Measurements from ENCODE around the gene DOCK3. TPM values are rescaled to one million over a fixed set of nuclear protein-coding genes. Genes with fewer than 3 reads are reported as not detected.

Gene DOCK3
- total RNA-seq, 2 donors from 2014 or later: 7.7 to 8.5 TPM

- Histone ChIP-seq H3K4me3 (ENCODE audit: low read length) (no peak overlapping the region), H3K36me3 (ENCODE audit: control insufficient read depth, insufficient read depth, low read length) (no peaks in the 10 kb centered on the region), H3K27me3 (ENCODE audit: control insufficient read depth, insufficient read depth, low read length, poor library complexity, severe bottlenecking) (no peaks in the 10 kb centered on the region), H3K27ac (ENCODE audit: low read depth, low read length) (no peak overlapping the region), H3K9me3 (ENCODE audit: control insufficient read depth, low read length) (peaks cover 6% of the 10 kb centered on the region), H3K4me1 (ENCODE audit: control insufficient read depth, insufficient read depth, low read length) (no peaks in the 10 kb centered on the region), H3K9ac (ENCODE audit: extremely low read depth, low read length, poor library complexity, severe bottlenecking) (no peak overlapping the region)
- no peak for DNase-seq
- no peaks in the 10 kb centered on the region for H3K9me3 Mint-ChIP-seq
- H3K4me1 Mint-ChIP-seq: no peaks in the 10 kb centered on the region
- no peak overlapping the region for H3K4me3 Mint-ChIP-seq
- TF ChIP-seq CTCF (conservative IDR thresholded peaks at IDR 0.05): no peak
- H3K27ac Mint-ChIP-seq: no peak overlapping the region
- no peaks in the 10 kb centered on the region for H3K36me3 Mint-ChIP-seq (ENCODE audit: low read depth)
- H3K27me3 Mint-ChIP-seq (ENCODE audit: insufficient read depth): no peaks in the 10 kb centered on the region
Observed at GRCh38 chr3:51375136-51375535, 700.4 kb downstream of the DOCK3 start.

- Mint-ChIP-seq H3K27ac (no peak overlapping the region), H3K4me1 (no peaks in the 10 kb centered on the region), H3K4me3 (no peak overlapping the region), H3K9me3 (no peaks in the 10 kb centered on the region), H3K27me3 (ENCODE audit: insufficient read depth) (no peaks in the 10 kb centered on the region), H3K36me3 (ENCODE audit: low read depth) (no peaks in the 10 kb centered on the region)
- TF ChIP-seq CTCF (conservative IDR thresholded peaks at IDR 0.05): no peak
- Histone ChIP-seq H3K9me3 (ENCODE audit: control insufficient read depth, low read length) (peaks cover 6% of the 10 kb centered on the region), H3K4me3 (ENCODE audit: low read length) (no peak overlapping the region), H3K27me3 (ENCODE audit: control insufficient read depth, insufficient read depth, low read length, poor library complexity, severe bottlenecking) (no peaks in the 10 kb centered on the region), H3K36me3 (ENCODE audit: control insufficient read depth, insufficient read depth, low read length) (no peaks in the 10 kb centered on the region), H3K4me1 (ENCODE audit: control insufficient read depth, insufficient read depth, low read length) (no peaks in the 10 kb centered on the region), H3K9ac (ENCODE audit: extremely low read depth, low read length, poor library complexity, severe bottlenecking) (no peak overlapping the region), H3K27ac (ENCODE audit: low read depth, low read length) (no peak overlapping the region)
- no peak for DNase-seq
- 93 to 94% methylated on average over 8 of the region's 8 CpGs for WGBS, 2 experiments (ENCODE audit: insufficient coverage in 1 of 2, insufficient read length in 1 of 2)
Observed at GRCh38 chr3:51375571-51375970, 700.8 kb downstream of the DOCK3 start.

- H3K27me3 Mint-ChIP-seq (ENCODE audit: insufficient read depth): no peaks in the 10 kb centered on the region
- Histone ChIP-seq H3K9ac (ENCODE audit: extremely low read depth, low read length, poor library complexity, severe bottlenecking) (no peak overlapping the region), H3K27me3 (ENCODE audit: control insufficient read depth, insufficient read depth, low read length, poor library complexity, severe bottlenecking) (no peaks in the 10 kb centered on the region), H3K36me3 (ENCODE audit: control insufficient read depth, insufficient read depth, low read length) (no peaks in the 10 kb centered on the region), H3K4me1 (ENCODE audit: control insufficient read depth, insufficient read depth, low read length) (peaks cover under 1% of the 10 kb centered on the region), H3K27ac (ENCODE audit: low read depth, low read length) (no peak overlapping the region), H3K9me3 (ENCODE audit: control insufficient read depth, low read length) (no peaks in the 10 kb centered on the region), H3K4me3 (ENCODE audit: low read length) (no peak overlapping the region)
- H3K27ac Mint-ChIP-seq: no peak overlapping the region
- H3K4me3 Mint-ChIP-seq: no peak overlapping the region
- DNase-seq: no peak
- WGBS, 2 experiments (ENCODE audit: insufficient coverage in 1 of 2, insufficient read length in 1 of 2): 93 to 97% methylated on average over 4 to 5 of the region's 5 CpGs
- no peaks in the 10 kb centered on the region for H3K9me3 Mint-ChIP-seq
- H3K4me1 Mint-ChIP-seq: peaks cover 2% of the 10 kb centered on the region
- H3K36me3 Mint-ChIP-seq (ENCODE audit: low read depth): no peaks in the 10 kb centered on the region
- no peak for TF ChIP-seq CTCF (conservative IDR thresholded peaks at IDR 0.05)
Observed at GRCh38 chr3:51378065-51378464, 703.3 kb downstream of the DOCK3 start.
